Heart left ventricle (tissue), 13 donors: ENCODE data around the gene SLC25A42.

Experiments used
- CTCF ChIP-seq, 12 donors: fragments of 200-600 bp; sonication (generic) in 4 of 12; IDR thresholded peaks; one replicate each; pipeline versions ENCODE4 v1.5.0 to v1.8.0; 2018 to 2022; ENCODE audit warnings: antibody characterized with exemption in 12 of 12, mild to moderate bottlenecking in 5 of 12
- POLR2A ChIP-seq, 2 donors: fragments of 450-650 bp; IDR thresholded peaks; one replicate each; pipeline ENCODE4 v1.6.1; 2017; ENCODE audit warnings: antibody characterized with exemption in 2 of 2, mild to moderate bottlenecking in 2 of 2, moderate library complexity in 2 of 2
- donor health status: ischemic (EF 13 %, LVEDD 7.1; RV severe dilation, severe dysfunction).
- donor health status: DM: no; HTN: yes; CAD: no.
- donor health status: DM: no; HTN: no; CAD: no.
- donor health status: ischemic (EF 25% LVEDD 6.9; RV normal size, moderate dysfunction).
- donor health status: ischemic (EF 25% LVEDD 5.7; RV mildly dilated, moderate dysfunction).
- donor health status: ischemic (EF 35%, LVEDD 5.7; RV mildly dilated, moderate dysfunction).
- donor health status: nonischemic (EF 11% LVEDD 7.7; RV severe dilation, severe dysfunction).
- donor health status: DM: yes; HTN: yes; CAD: no.
- donor health status: PGD.
- donor health status: ischemic (EF 29% LVEDD 5.4; RV normal size, mild dysfunction).
- donor health status: nonischemic (EF 23%, LVEDD 6.1; RV moderate dilation, normal function).

GRCh38 chr19:19054939-19055440, 8.8 kb upstream of the SLC25A42 start:
- TF ChIP-seq POLR2A (IDR thresholded peaks at IDR 0.05) (no peak), CTCF (IDR thresholded peaks at IDR 0.05) (no peak)
